Tibial artery (tissue), 4 donors: ENCODE measurements around the gene CORO2B.
A peak's percentile ranks its signal among the peaks of the same experiment; 100 is the strongest.

Experiments used
- DNase-seq, 2 donors: peaks; one replicate each; pipeline ENCODE4 v3.0.0-alpha.2; 2019
- H3K27ac ChIP-seq, 2 donors: fragments of 200-600 bp; sonication (generic) in 1 of 2; 1 replicate in 1 of 2; 2 replicates in 1 of 2; pipeline ENCODE4 v1.5.1; 2018 to 2019; ENCODE audit warnings: mild to moderate bottlenecking in 1 of 2
- H3K27me3 ChIP-seq, 2 donors: fragments of 200-600 bp; sonication (generic) in 1 of 2; one replicate each; pipeline versions ENCODE4 v1.5.1 to v1.6.0; 2016 to 2019
- H3K36me3 ChIP-seq, 3 donors: fragments of 200-600 bp; sonication (generic) in 2 of 3; one replicate each; pipeline ENCODE4 v1.5.1; 2016 to 2019; ENCODE audit warnings: mild to moderate bottlenecking in 2 of 3
- H3K4me1 ChIP-seq, 4 donors: fragments of 200-600 bp; sonication (generic) in 2 of 4; 1 replicate in 3 of 4; 2 replicates in 1 of 4; pipeline ENCODE4 v1.5.1; 2016 to 2019
- H3K4me3 ChIP-seq, 2 donors: fragments of 200-600 bp; sonication (generic) in 1 of 2; 1 replicate in 1 of 2; 2 replicates in 1 of 2; pipeline ENCODE4 v1.5.1; 2018 to 2019; ENCODE audit warnings: mild to moderate bottlenecking in 2 of 2
- H3K9me3 ChIP-seq, 3 donors: fragments of 200-600 bp; sonication (generic) in 1 of 3; one replicate each; pipeline ENCODE4 v1.5.1; 2016 to 2019
- CTCF ChIP-seq, 2 experiments: fragments of 200-600 bp in 1 of 2; fragments of 450-650 bp in 1 of 2; IDR thresholded peaks; one replicate each; pipeline ENCODE4 v1.5.1; 2017 to 2019; ENCODE audit warnings: antibody characterized with exemption in 2 of 2, mild to moderate bottlenecking in 1 of 2, moderate library complexity in 1 of 2
- intact Hi-C: fragments of 100-400 bp; cut with DNase I; formaldehyde crosslinking; loops from one replicate; pipeline ENCODE4 v1.15.0; 2023; ENCODE audit warnings: low total_unique reads

CORO2B gene

GRCh38 chr15:68711406-68711805, 132.6 kb downstream of the CORO2B start:
- intact Hi-C loops = no loop called here
- no peak for TF ChIP-seq CTCF (IDR thresholded peaks at IDR 0.05)
- Histone ChIP-seq H3K36me3 (peaks cover 0 to 22% (median 0%) of the 10 kb centered on the region in 3 donors), H3K4me1 (no peaks in the 10 kb centered on the region), H3K9me3 (no peaks in the 10 kb centered on the region), H3K27ac (no peak overlapping the region), H3K27me3 (peaks cover 0 to 2% of the 10 kb centered on the region in 2 donors), H3K4me3 (no peak overlapping the region)
- peak in 1 of 2 donors; percentile 35 for DNase-seq

GRCh38 chr15:68712886-68713285, 134.1 kb downstream of the CORO2B start:
- DNase-seq = peak in 1 of 2 donors; percentile 13
- H3K4me1 ChIP-seq = no peaks in the 10 kb centered on the region
- H3K36me3 ChIP-seq = peaks cover 0 to 22% (median 0%) of the 10 kb centered on the region in 3 donors
- H3K4me3 ChIP-seq = no peak overlapping the region
- no peaks in the 10 kb centered on the region for H3K27me3 ChIP-seq
- no peak overlapping the region for H3K27ac ChIP-seq
- intact Hi-C loops = no loop called here
- TF ChIP-seq CTCF (IDR thresholded peaks at IDR 0.05) = no peak
- H3K9me3 ChIP-seq = no peaks in the 10 kb centered on the region

GRCh38 chr15:68713874-68714273, 135.1 kb downstream of the CORO2B start:
- H3K36me3 ChIP-seq = peaks cover 0 to 22% (median 0%) of the 10 kb centered on the region in 3 donors
- no peaks in the 10 kb centered on the region for H3K9me3 ChIP-seq
- no peaks in the 10 kb centered on the region for H3K27me3 ChIP-seq

GRCh38 chr15:68715111-68715510, 136.3 kb downstream of the CORO2B start:
- H3K4me3 ChIP-seq = no peak overlapping the region
- peak in 1 of 2 donors; percentile 37 for DNase-seq

More at GRCh38 chr15:68713874-68714273, 135.1 kb downstream of the CORO2B start:
- no peak for TF ChIP-seq CTCF (IDR thresholded peaks at IDR 0.05)
- DNase-seq = peak in 1 of 2 donors; percentile 27
- H3K4me3 ChIP-seq = no peak overlapping the region
- H3K4me1 ChIP-seq = no peaks in the 10 kb centered on the region
- no peak overlapping the region for H3K27ac ChIP-seq
- intact Hi-C loops = no loop called here

GRCh38 chr15:68717951-68718350, 139.2 kb downstream of the CORO2B start:
- Histone ChIP-seq H3K4me1 (no peaks in the 10 kb centered on the region), H3K9me3 (no peaks in the 10 kb centered on the region), H3K36me3 (peaks cover 0 to 15% (median 0%) of the 10 kb centered on the region in 3 donors), H3K27me3 (no peaks in the 10 kb centered on the region), H3K4me3 (no peak overlapping the region), H3K27ac (no peak overlapping the region)
- TF ChIP-seq CTCF (IDR thresholded peaks at IDR 0.05) = no peak
- intact Hi-C loops = no loop called here
- no peak for DNase-seq

More at GRCh38 chr15:68715111-68715510, 136.3 kb downstream of the CORO2B start:
- Histone ChIP-seq H3K9me3 (no peaks in the 10 kb centered on the region), H3K27ac (no peak overlapping the region), H3K4me1 (no peaks in the 10 kb centered on the region), H3K36me3 (peaks cover 0 to 22% (median 0%) of the 10 kb centered on the region in 3 donors), H3K27me3 (no peaks in the 10 kb centered on the region)
- intact Hi-C loops = no loop called here
- no peak for TF ChIP-seq CTCF (IDR thresholded peaks at IDR 0.05)

- Histone ChIP-seq H3K27ac (no peak overlapping the region), H3K4me1 (no peaks in the 10 kb centered on the region), H3K4me3 (no peak overlapping the region), H3K27me3 (no peaks in the 10 kb centered on the region), H3K36me3 (peaks cover 0 to 15% (median 0%) of the 10 kb centered on the region in 3 donors), H3K9me3 (no peaks in the 10 kb centered on the region)
- intact Hi-C loops = no loop called here
- TF ChIP-seq CTCF (IDR thresholded peaks at IDR 0.05) = no peak
- no peak for DNase-seq
Observed at GRCh38 chr15:68718468-68718867, 139.7 kb downstream of the CORO2B start.
